NCI-H2107 treated with DMSO at 0.1 percent for 48 hours (cell line): ENCODE results near the gene TRPM3.

ENCODE experiments used
- DNase-seq: peaks from one replicate; lab custom pipeline; 2025; ENCODE audit not compliant: unreplicated experiment; lab: John Stamatoyannopoulos, UW

The TRPM3 gene

GRCh38 chr9:70901013-70901412 lies 220.4 kb downstream of the TRPM3 start:
- no peak for DNase-seq

GRCh38 chr9:70893580-70894122 lies 227.8 kb downstream of the TRPM3 start:
- DNase-seq = no peak

DNA sequence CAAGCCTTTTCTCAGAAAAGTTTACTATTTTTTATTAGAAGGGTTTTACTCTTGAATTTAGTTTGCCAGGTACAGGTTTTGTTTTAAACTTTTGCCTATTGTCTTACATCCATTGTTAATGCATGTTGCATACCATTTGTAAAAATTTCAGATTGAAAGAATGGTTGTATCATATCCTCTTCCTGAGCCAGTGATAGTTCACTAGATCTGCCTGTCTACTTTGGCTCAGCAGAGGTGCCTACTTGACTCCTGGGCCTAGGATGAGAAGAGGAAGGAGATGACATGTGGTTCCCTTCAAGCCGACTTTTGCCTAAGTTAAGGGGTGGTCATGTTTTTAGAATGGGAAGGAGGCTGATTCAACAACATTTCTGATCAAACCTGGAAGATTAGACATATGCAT lies 232.9 kb downstream of the TRPM3 start:
- DNase-seq = no peak

DNA sequence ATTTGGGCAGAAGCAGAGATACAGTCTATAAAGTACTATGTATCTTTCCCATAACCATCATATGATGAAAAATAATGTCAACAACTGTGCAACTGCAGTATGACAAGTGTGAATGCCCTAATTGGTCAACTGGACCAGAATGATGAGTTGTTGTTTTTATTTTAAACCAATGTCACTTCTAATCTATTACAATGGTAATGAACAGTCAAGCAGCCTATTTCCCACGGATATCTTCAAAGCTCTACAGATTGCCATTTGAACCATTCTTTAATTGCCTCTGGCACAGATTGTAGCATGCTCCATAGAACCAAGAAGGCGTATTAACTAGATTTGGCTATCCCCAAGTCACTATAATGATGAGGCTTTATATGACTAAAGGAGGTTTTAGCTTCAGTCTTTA lies 233.6 kb downstream of the TRPM3 start:
- no peak for DNase-seq

GRCh38 chr9:70883963-70884793 lies 237.2 kb downstream of the TRPM3 start:
- no peak for DNase-seq

GRCh38 chr9:70883056-70883455 lies 238.4 kb downstream of the TRPM3 start:
- DNase-seq = no peak

DNA sequence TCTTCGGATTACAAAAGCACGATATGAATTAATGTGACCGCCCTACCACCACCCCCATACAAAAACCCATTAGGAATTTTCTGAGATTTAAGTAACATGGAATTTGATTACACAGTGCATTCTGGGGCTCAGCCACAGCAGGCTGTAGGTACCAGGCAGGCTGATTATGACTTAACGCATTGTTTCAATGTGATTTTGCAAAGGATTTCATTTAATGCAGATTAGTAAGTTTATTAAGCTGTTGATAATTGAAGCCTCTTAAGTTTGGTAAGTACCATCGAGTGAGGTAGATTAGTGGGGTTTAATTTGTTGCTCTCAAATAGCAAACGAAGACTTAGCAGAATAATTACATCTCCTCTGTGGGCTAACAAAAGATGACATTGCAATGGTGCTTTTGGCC lies 240.1 kb downstream of the TRPM3 start:
- DNase-seq = no peak

DNA sequence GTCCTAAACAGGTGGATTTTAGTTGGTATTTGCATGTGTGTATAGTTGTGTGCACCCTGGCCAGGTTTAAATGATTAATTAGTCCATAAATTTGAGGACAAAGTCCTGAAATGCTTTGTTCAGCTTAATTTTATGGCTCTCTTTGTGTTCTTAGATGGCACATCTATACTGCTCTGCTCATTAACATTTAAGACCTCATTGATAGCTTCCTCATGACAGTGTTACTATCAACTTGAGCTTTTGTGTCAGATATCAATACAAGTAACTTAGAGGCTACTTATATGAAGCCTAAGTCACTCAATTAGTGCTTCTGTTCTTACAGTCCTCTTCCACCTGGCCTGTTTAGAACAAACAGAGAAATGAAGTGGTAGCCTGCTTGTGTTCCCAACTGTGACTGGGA lies 240.9 kb downstream of the TRPM3 start:
- DNase-seq = no peak

DNA sequence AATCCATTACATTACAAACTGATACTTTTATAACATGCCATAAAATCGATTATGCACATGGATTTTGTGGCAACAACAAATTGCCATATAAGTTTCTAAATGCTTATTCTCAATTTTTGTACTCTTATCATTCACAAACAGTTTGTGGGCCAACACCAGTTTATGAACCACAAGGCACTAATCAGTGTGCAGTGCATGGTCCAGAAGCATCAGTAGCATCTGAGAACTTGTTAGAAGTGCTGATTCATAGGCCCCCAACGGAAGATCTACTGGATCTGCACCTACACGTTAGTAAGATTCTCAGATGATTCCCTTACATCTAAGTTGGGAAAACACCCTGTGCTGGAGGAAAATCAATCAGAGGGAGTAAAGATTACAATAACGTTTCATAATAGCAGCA lies 242.8 kb downstream of the TRPM3 start:
- DNase-seq = no peak

GRCh38 chr9:70874451-70874850 lies 247.0 kb downstream of the TRPM3 start:
- no peak for DNase-seq

GRCh38 chr9:70873506-70873905 lies 247.9 kb downstream of the TRPM3 start:
- no peak for DNase-seq

DNA sequence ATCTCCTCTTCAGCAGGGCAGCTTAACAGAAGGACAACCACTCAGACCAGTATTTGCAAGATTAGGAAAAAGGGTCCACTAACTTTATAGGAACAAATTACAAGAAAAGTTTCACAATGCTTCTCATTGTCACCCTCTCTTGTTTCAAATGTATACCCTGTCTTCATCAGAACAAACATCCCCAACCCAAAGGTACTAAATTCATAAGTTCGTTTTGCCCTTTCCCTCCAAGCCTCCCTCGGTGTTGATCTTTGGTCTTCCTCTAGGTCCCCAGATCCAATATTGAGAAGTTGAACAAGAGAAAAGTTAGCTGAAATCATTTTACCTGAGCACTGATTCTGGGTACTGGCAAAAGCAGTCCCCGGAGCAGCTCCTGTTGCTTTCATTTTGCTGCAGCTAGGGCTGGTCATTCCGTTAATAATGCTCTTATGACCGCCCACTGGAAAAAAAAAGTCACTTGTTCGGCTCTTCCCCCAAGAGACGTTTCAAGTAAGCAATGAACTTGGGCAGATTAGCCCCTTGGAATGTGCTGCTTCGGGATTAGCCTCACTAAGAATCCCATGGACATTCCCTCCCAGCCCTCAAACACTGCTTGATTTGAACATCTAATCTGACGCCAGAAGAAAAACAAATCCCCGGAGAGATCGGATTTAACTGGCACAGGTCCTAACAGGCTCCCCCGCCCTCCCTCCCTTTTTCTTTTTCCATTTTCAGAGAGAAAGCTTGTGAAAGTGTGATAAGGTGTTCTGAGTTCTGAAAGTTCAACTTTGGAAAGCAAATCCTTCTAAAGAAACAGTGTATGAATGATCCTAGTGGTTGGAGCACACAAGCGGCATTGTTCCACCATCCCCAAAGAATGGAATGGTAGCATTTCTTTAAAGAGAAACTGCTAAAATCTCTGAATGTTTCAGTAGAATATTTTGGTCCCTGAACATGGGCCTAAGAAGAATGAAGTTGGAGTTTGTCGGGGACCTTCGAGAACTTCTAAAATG lies 252.5 kb downstream of the TRPM3 start:
- no peak for DNase-seq

DNA sequence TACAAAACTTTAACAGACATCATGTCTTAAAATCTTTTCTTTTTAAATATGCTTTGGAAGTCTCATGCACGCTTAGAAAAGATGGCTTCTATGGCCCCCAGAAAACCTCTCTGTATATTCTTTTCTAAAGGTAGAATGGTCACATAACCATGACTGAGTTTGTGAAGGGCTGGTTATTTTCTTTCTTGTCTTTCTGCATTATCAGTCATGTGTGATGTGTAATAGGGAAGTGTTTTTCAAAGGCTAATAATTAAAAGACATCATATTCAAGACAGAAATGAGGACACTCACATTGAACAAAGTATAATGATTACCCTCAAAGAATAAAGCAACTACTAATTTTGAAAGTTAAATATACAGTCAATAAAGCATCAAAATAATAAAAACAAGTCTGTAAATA lies 253.4 kb downstream of the TRPM3 start:
- DNase-seq = no peak

GRCh38 chr9:70865471-70865870 lies 255.9 kb downstream of the TRPM3 start:
- DNase-seq = no peak

DNA sequence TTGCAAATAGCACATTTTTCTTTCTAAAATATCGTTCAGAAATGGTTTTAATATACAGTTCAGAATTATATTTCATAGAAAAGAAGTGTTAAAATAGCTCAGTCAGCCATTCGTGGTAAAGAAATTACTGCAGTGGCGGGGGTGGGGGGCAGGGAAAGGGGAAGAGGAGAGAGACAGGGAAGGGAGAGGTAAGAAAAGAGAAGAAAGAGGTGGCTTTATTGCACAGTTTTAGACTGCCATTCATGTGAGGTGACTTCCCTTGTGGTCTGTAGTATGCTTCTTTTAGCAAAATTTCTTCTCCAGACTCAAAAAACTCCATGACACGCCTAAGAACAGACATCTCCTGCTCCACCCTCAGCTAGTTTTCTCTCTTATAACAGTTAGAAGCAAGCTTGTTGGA lies 259.6 kb downstream of the TRPM3 start:
- no peak for DNase-seq

DNA sequence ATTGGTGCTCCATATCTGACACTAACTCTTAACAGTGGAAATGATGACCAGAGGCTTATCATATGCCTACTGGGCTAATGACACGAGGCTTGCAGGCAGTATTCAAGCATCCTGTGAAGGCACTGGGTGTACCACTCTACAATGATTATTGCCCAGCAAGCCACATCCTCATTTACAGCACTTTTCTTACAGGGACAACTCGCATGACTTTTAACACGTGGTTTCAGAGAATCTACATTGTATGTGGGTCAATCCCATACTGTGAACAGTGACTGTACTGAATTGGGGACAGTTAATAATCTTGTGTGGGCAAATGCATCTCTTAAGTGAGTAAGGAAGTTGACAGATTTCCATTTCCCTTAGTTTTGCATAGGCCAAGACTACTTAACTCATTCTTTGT lies 260.0 kb downstream of the TRPM3 start:
- DNase-seq = no peak

GRCh38 chr9:70859694-70860093 lies 261.7 kb downstream of the TRPM3 start:
- no peak for DNase-seq

DNA sequence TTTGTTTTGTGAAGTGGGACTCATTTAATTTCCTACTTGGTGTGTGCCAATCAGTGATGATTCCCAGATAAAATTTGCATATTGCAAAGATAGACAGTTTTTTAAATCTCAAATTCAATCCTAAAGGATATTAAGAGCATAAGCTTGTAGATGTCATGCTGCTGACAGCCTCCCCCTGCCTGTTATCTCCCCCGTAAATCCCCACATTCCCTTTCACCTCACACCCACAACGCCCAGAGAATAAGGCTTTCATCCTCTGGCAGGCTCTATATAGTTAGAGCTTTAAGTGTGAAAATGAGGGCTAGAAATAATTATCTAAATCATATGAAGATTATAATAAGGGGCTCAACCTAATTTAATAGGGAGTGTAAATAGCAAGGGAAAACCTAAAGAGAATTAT lies 265.0 kb downstream of the TRPM3 start:
- no peak for DNase-seq

- DNase-seq = no peak
These were observed 268.6 kb downstream of the TRPM3 start for GRCh38 chr9:70852711-70853240.

DNA sequence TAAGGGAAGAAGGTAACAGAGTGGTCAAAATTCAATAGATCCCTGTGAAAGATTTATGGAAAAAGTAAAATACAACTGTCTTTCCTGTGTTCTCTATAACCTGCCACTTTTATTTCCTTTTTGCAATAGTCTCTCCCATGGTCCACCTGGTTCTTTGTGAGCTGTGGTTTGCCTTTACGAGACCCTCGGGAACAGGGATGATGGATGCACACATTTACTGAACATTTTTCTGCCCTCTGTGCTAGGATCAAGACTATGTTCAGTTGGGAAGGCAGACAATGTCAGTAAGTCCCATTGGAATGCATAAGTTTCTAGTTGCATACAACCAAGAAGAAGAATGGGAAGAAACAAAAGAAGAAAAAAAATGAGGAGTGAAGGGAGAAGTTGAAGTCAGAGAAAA lies 281.2 kb downstream of the TRPM3 start:
- no peak for DNase-seq

- DNase-seq = no peak
These were observed 286.1 kb downstream of the TRPM3 start for GRCh38 chr9:70835323-70835722.
